T-helper 17 cell (primary cell): ENCODE data around the gene SPIRE2. TPM values are rescaled to one million over a fixed set of nuclear protein-coding genes. Genes with fewer than 3 reads are reported as not detected.
"Not testable (repeated sequence)": the region's sequence is repeated elsewhere in the genome, so short reads cannot be mapped to it uniquely, and the experiment has no call there.

ENCODE experiments used
- ATAC-seq: fragments of 150-1000 bp; cut with Tn5 transposase; 2 replicates; pipeline ENCODE4 v1.10.0; 2021; ENCODE audit warnings: mild to moderate bottlenecking, moderate library complexity
- DNase-seq, 3 donors: peaks; one replicate each; pipeline versions ENCODE4 v3.0.0 to v3.0.0-alpha.2; 2020 to 2021
- H3K9me3 ChIP-seq: one replicate; pipeline ENCODE4 v1.7.0; 2013; ENCODE audit warnings: low read length, mild to moderate bottlenecking; ENCODE audit not compliant: control insufficient read depth, poor library complexity, severe bottlenecking
- H3K27ac Mint-ChIP-seq: one replicate; pipeline ENCODE4 v1.8.0; 2022; ENCODE audit warnings: mild to moderate bottlenecking, moderate library complexity, mixed read lengths
- H3K27me3 Mint-ChIP-seq: one replicate; pipeline ENCODE4 v1.8.0; 2022; ENCODE audit warnings: mixed read lengths
- H3K36me3 Mint-ChIP-seq: one replicate; pipeline ENCODE4 v1.8.0; 2022; ENCODE audit warnings: low read depth, mixed read lengths
- H3K4me1 Mint-ChIP-seq: one replicate; pipeline ENCODE4 v1.8.0; 2022; ENCODE audit warnings: mild to moderate bottlenecking, mixed read lengths
- H3K4me3 Mint-ChIP-seq: one replicate; pipeline ENCODE4 v1.8.0; 2022; ENCODE audit warnings: mild to moderate bottlenecking, moderate library complexity, mixed read lengths
- total RNA-seq, 4 donors: library from RNA in 2 of 4; stranded (reverse) in 2 of 4; gene quantifications; one replicate each; pipeline ENCODE4 v1.2.3 and lab custom pipeline; 2022 to 2026

SPIRE2 gene
- total RNA-seq, 2 donors from 2014 or later: 1.3 to 3.3 TPM

- DNase-seq (no peak), ATAC-seq (no peak)
- H3K27me3 Mint-ChIP-seq: no peaks in the 10 kb centered on the region
- H3K9me3 ChIP-seq: no peaks in the 10 kb centered on the region
- no peaks in the 10 kb centered on the region for H3K36me3 Mint-ChIP-seq
- H3K4me1 Mint-ChIP-seq: peaks cover 13% of the 10 kb centered on the region
- no peak overlapping the region for H3K4me3 Mint-ChIP-seq
- H3K27ac Mint-ChIP-seq: no peak overlapping the region
Observed at GRCh38 chr16:89821438-89822187, 6.7 kb upstream of the SPIRE2 start.

GRCh38 chr16:89822188-89823086 is 5.8 kb upstream of the SPIRE2 start:
- Mint-ChIP-seq H3K4me1 (peaks cover 13% of the 10 kb centered on the region), H3K27me3 (no peaks in the 10 kb centered on the region), H3K27ac (no peak overlapping the region), H3K36me3 (no peaks in the 10 kb centered on the region), H3K4me3 (no peak overlapping the region)
- H3K9me3 ChIP-seq: no peaks in the 10 kb centered on the region
- DNase-seq (no peak), ATAC-seq (no peak)

GRCh38 chr16:89823087-89823823 is 5.0 kb upstream of the SPIRE2 start:
- H3K27me3 Mint-ChIP-seq: no peaks in the 10 kb centered on the region
- no peak for ATAC-seq
- H3K4me3 Mint-ChIP-seq: no peak overlapping the region
- H3K36me3 Mint-ChIP-seq: no peaks in the 10 kb centered on the region
- H3K9me3 ChIP-seq: no peaks in the 10 kb centered on the region
- H3K27ac Mint-ChIP-seq: no peak overlapping the region
- peaks cover 8% of the 10 kb centered on the region for H3K4me1 Mint-ChIP-seq
- no peak for DNase-seq

GRCh38 chr16:89823824-89824148 is 4.5 kb upstream of the SPIRE2 start:
- not testable (repeated sequence) for H3K4me1 Mint-ChIP-seq, H3K27me3 Mint-ChIP-seq, H3K9me3 ChIP-seq, ATAC-seq, DNase-seq, H3K4me3 Mint-ChIP-seq, H3K36me3 Mint-ChIP-seq, H3K27ac Mint-ChIP-seq

DNA sequence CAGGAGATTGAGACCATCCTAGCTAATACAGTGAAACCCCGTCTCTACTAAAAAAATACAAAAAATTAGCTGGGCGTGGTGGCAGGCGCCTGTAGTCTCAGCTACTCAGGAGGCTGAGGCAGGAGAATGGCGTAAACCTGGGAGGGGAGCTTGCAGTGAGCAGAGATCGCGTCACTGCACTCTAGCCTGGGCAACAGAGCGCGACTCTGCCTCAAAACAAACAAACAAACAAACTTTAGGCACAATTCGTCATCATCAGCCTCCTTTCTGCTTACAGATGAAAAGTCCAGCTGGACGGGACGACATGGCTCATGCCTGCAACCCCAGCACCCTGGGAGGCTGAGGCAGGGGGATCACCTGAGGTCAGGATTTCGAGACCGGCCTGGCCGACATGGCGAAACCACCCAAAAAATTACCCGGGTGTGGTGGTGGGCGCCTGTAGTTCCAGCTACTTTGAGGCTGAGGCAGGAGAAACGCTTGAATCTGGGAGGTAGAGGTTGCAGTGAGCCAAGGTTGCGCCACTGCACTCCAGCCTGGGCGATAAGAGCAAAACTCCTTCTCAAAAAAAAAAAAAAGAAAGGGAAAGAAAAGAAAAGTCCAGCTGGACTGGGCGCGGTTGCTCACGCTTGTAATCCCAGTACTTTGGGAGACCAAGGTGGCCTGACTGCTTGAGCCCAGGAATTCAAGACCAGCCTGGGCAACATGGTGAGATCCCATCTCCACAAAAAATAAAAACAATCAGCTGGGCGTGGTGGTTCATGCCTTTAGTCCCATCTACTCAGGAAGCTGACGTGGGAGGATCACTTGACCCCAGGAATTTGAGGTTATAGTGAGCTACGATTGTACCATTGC is 1.5 kb upstream of the SPIRE2 start:
- H3K36me3 Mint-ChIP-seq: peaks cover under 1% of the 10 kb centered on the region
- H3K27ac Mint-ChIP-seq: no peak overlapping the region
- peaks cover 16% of the 10 kb centered on the region for H3K27me3 Mint-ChIP-seq

GRCh38 chr16:89827383-89828198 is 684 bp upstream of the SPIRE2 start:
- peaks cover 4% of the 10 kb centered on the region for H3K4me1 Mint-ChIP-seq
- peaks cover 2% of the 10 kb centered on the region for H3K36me3 Mint-ChIP-seq
- DNase-seq (no peak), ATAC-seq (no peak)
- no peak overlapping the region for H3K27ac Mint-ChIP-seq
- peaks cover 24% of the 10 kb centered on the region for H3K27me3 Mint-ChIP-seq
- no peaks in the 10 kb centered on the region for H3K9me3 ChIP-seq
- peak overlapping the region; percentile 9 for H3K4me3 Mint-ChIP-seq

More for the DNA sequence above, 1.5 kb upstream of the SPIRE2 start:
- DNase-seq: no peak
- Mint-ChIP-seq H3K4me3 (no peak overlapping the region), H3K4me1 (peaks cover 4% of the 10 kb centered on the region)
- no peaks in the 10 kb centered on the region for H3K9me3 ChIP-seq
- ATAC-seq: no peak

DNA sequence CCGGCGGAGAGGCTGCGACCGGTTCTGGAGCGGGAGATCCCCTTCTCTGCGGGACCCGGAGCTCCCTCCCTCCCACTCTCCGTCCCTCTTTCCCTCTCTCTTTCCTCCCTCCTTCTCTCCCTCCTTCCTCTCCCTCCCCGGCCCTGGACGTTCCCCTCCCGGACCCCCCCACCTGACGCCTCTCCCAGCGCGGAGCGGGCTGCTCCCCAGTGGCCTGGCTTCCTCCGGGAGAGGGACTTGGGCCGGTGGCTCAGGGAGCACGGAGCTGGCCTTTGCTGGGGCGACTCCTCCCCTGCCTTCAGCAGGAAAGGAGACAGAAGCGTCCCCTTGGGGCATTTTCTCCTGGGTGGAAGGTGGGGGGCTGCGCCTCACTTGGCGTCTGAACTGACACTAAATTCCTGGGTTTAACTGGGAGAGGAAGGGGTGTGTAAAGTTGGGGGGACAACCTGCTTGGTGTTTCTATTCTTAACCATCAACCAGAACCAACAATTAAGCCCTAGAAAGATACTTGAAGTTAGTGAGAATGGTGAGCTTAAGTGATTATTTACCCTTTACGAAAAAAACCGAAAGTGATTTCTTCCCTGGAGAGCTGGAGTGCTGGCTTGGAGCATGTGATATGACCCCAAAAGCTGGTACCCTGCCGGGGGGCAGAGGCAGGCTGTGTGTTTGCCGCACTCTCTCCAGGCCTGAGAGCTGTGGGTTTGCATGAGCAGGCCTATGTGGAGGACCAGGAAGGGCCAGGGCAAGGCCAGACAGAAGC is 775 bp downstream of the SPIRE2 start:
- no peaks in the 10 kb centered on the region for H3K9me3 ChIP-seq
- H3K27ac Mint-ChIP-seq: no peak overlapping the region
- H3K4me3 Mint-ChIP-seq: peak overlapping the region; percentile 69
- ATAC-seq: no peak
- H3K36me3 Mint-ChIP-seq: peaks cover 2% of the 10 kb centered on the region
- peaks cover 25% of the 10 kb centered on the region for H3K27me3 Mint-ChIP-seq
- DNase-seq: no peak
- peaks cover 4% of the 10 kb centered on the region for H3K4me1 Mint-ChIP-seq

DNA sequence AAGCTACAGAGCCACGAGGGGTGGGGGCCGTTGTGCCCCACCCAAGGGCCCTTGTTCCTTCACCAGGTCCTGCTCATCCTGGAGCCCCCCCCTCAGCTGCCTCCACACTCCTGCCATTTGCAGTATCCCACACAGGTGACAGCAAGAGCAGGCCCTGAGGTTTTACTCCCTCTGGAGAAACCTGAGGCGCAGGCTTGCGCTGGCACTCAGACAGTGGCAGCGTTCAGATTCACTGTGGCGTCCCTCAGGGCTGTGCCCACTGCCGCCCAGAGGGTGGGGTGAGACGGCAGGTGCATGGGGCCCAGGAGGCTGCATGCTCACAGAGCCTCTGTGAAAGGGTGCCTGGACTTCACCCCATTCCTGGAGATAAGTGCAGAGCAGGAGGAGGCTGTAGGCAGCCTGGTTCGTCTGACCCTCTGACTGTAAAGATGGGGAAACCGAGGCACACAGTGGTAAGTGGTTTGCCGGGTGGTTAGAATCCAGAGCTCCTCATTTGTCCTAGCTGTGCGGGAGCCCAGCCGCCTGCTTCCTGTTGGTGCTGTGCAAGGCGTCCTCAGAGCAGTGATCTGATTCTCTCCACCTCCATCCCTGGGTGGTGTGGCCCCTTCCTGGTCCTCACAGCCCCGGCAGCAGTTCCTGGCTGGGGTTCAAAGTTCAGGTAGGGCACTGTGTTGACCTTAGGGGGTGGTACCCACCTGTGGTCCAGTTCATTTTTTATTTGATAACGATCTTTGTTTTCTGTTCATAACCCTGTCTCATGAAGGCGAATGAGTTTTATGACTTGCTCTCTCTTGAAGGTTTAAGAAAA is 1.6 kb downstream of the SPIRE2 start:
- DNase-seq: no peak
- H3K36me3 Mint-ChIP-seq: peaks cover 2% of the 10 kb centered on the region
- ATAC-seq: no peak
- no peaks in the 10 kb centered on the region for H3K9me3 ChIP-seq
- H3K4me3 Mint-ChIP-seq: no peak overlapping the region
- H3K27me3 Mint-ChIP-seq: peaks cover 25% of the 10 kb centered on the region
- H3K4me1 Mint-ChIP-seq: peaks cover 4% of the 10 kb centered on the region
- H3K27ac Mint-ChIP-seq: no peak overlapping the region

DNA sequence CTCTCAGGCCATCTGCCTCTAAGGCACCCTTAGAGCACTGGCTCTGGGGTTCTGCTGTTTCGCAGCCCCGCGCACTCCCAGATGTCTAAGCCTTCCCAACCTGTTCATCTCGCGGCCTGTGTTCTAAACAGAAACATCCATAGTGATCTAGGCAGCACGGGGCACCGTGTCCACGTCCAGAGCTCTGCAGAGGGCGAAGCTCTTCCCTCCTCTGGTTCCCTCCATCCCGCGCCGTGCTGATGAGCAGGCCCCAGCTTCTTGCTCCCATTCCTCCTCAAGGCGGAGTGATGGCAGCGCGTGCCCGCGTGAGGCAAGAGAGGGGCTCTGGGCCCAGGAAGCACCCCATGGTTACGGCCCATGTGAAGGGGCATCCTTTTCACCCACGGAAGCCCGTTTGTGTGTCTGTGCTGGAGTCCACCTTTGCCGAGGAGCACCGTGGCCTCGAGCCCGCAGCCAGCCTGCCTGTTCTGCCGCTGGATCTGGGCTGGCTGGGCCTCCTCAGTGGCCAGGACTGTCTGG is 3.6 kb downstream of the SPIRE2 start:
- H3K4me1 Mint-ChIP-seq: peaks cover 4% of the 10 kb centered on the region
- peaks cover 25% of the 10 kb centered on the region for H3K27me3 Mint-ChIP-seq

DNA sequence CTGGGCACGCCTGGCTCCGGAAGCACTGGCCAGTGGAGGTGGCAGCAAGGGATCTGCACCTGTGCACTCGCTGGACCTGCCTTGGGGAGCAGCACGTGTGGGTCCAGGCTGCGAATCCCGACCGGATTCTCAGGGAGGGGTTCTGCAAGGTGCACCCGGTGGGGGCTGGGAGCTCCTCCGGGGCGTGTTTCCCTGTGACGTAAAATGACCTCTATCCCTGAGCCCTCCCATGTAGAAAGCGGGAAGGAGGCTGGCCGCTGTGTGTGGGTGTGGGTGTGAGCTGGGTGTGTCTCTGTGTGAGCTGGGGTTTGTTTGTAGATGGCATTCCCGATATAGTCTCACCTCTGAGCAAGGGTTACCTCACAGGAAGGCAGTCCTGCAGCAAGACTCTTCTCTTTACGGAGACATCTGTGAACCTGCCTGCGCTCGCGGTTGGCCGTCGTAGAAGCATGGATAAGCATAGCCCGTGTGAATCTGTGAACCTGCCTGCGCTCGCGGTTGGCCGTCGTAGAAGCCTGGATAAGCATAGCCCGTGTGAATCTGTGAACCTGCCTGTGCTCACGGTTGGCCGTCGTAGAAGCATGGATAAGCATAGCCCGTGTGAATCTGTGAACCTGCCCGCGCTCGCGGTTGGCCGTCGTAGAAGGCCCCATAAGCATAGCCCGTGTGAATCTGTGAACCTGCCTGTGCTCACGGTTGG is 5.5 kb downstream of the SPIRE2 start:
- H3K4me1 Mint-ChIP-seq: peaks cover 17% of the 10 kb centered on the region
- not testable (repeated sequence) for ATAC-seq, DNase-seq, H3K27ac Mint-ChIP-seq, H3K4me3 Mint-ChIP-seq, H3K36me3 Mint-ChIP-seq, H3K9me3 ChIP-seq
- H3K27me3 Mint-ChIP-seq: peaks cover 25% of the 10 kb centered on the region

More for the DNA sequence above, 3.6 kb downstream of the SPIRE2 start:
- peaks cover 2% of the 10 kb centered on the region for H3K36me3 Mint-ChIP-seq
- DNase-seq: no peak
- ATAC-seq: no peak
- no peaks in the 10 kb centered on the region for H3K9me3 ChIP-seq
- H3K27ac Mint-ChIP-seq: no peak overlapping the region
- no peak overlapping the region for H3K4me3 Mint-ChIP-seq
